ENCODE results near the gene CEND1.

DNA sequence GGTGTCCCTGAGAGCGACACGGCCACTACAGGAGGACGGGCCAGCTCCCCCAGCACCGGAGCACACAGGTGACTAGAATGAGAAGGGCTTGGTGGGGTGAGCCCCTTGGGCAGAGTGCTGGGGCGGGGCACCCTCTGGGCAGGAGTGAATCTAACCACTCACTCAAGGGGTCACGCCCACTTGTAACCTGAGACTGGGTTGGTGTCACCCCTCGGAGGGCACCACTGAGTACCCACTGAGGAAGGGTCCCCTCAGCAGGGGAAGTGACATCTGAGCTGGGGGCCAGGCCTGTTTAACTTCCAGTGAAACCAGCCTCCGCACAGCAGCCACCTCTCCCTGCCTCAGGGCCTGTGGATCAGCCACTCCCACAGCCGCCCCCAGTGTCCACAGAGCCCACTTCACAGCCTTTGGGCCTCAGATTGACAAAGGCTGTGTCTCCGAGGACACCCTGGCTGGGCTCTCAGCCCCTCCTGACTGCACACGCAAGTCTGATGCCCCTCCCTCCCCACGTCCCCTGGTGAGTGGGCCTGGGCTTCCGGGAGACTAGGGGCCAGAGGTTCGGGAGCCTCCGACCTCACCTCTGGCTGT lies 18.2 kb downstream of the CEND1 start:
- TF ChIP-seq, protein P1, sequence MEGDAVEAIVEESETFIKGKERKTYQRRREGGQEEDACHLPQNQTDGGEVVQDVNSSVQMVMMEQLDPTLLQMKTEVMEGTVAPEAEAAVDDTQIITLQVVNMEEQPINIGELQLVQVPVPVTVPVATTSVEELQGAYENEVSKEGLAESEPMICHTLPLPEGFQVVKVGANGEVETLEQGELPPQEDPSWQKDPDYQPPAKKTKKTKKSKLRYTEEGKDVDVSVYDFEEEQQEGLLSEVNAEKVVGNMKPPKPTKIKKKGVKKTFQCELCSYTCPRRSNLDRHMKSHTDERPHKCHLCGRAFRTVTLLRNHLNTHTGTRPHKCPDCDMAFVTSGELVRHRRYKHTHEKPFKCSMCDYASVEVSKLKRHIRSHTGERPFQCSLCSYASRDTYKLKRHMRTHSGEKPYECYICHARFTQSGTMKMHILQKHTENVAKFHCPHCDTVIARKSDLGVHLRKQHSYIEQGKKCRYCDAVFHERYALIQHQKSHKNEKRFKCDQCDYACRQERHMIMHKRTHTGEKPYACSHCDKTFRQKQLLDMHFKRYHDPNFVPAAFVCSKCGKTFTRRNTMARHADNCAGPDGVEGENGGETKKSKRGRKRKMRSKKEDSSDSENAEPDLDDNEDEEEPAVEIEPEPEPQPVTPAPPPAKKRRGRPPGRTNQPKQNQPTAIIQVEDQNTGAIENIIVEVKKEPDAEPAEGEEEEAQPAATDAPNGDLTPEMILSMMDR (IDR thresholded peaks at IDR 0.05; ENCODE audit: low read depth, low read length) = no peak
- TF ChIP-seq POLR2A (IDR thresholded peaks at IDR 0.05; ENCODE audit: extremely low read depth, insufficient read length) = no peak
- TF ChIP-seq, protein P2, sequence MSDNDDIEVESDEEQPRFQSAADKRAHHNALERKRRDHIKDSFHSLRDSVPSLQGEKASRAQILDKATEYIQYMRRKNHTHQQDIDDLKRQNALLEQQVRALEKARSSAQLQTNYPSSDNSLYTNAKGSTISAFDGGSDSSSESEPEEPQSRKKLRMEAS (IDR thresholded peaks at IDR 0.05; ENCODE audit: low read depth, low read length) = no peak
- TF ChIP-seq MYC (IDR thresholded peaks at IDR 0.05; ENCODE audit: low read depth, low read length) = no peak
